ENCODE measurements around the gene VIPAS39. TPM values are rescaled to one million over a fixed set of nuclear protein-coding genes. Genes with fewer than 3 reads are reported as not detected.
A peak's percentile ranks its signal among the peaks of the same experiment; 100 is the strongest.
"Not testable (repeated sequence)": the region's sequence is repeated elsewhere in the genome, so short reads cannot be mapped to it uniquely, and the experiment has no call there.

The VIPAS39 gene
- total RNA-seq, 1 donor from 2014 or later: 17.9 TPM

DNA sequence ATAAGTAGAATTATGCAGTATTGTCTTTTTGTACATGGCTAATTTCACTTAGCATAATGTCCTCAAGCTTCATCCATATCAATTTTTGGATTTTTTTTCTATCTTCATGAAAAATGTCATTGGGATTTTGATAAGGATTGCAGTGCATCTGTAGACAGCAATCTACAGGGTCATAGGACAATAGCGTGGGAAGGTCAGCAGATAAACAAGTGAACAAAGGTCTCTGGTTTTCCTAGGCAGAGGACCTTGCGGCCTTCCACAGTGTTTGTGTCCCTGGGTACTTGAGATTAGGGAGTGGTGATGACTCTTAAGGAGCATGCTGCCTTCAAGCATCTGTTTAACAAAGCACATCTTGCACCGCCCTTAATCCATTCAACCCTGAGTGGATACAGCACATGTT is 41.3 kb downstream of the VIPAS39 start:
- ATAC-seq; intact Hi-C loops (cut with DNase I); DNase-seq (ENCODE audit: low spot score): not testable (repeated sequence)

- DNase-seq (ENCODE audit: low spot score); intact Hi-C loops (cut with DNase I); ATAC-seq: not testable (repeated sequence)
Observed at GRCh38 chr14:77415403-77416030, 41.9 kb downstream of the VIPAS39 start.

DNA sequence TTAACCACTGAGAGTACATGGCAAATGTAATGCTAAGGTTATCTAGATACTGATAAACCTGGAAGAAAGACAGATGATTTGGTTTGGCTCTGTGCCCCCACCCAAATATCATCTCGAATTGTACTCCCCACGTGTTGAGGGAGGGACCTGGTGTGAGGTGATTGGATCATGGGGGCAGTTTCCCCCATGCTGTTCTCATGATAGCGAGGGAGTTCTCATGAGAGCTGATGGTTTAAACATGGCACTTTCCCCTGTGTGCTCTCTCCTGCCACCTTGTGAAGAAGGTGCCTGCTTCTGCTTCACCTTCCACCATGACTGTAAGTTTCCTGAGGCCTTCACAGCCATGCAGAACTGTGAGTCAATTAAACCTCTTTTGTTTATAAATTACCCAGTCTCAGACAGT is 48.3 kb downstream of the VIPAS39 start:
- intact Hi-C loops (cut with DNase I): no loop called here
- DNase-seq (ENCODE audit: low spot score) (no peak), ATAC-seq (no peak)

DNA sequence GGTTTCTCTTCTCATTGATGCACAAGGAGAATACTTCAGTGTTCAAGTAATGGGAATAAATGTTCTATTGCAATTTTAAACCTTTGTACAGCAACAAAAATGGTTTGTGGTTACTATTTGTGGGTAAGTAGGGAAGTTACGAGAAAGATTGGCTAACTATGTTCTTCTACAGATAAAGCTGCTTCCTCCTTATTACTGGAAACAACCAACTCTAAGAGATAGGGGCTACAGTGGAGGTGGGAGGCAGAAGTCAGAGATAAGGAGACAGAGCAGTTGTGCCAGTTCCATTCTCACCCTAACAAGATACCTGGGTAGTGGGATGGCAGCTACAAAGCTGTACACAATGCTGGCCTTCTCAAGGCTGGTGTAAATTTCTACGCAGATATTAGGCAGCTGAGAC is 50.2 kb downstream of the VIPAS39 start:
- no peak for ATAC-seq
- intact Hi-C loops (cut with DNase I): no loop called here

DNA sequence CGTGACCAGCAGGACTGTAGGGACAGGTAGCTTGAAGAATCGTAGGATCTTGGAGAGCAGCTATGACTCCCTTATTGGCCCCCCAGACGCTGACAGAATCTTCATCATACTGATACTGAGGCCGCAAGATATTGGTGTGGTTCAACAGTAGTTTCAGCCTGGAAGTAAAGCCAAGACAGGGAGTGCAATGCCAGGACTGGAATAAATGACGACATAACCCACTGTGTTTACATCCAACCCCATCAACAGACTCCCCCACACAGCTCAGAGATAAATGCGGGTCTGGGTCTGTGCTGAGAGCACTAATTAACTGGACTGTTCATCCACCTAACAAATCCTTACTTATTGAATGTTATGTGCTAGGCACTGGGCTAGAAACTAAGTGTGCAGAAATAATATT is 50.7 kb downstream of the VIPAS39 start:
- ATAC-seq (no peak), DNase-seq (ENCODE audit: low spot score) (no peak)
- intact Hi-C loops (cut with DNase I): no loop called here

More for the DNA sequence above, 50.2 kb downstream of the VIPAS39 start:
- DNase-seq (ENCODE audit: low spot score): no peak

- ATAC-seq (no peak), DNase-seq (ENCODE audit: low spot score) (no peak)
- intact Hi-C loops (cut with DNase I): no loop called here
Observed at GRCh38 chr14:77406086-77406485, 51.3 kb downstream of the VIPAS39 start.

DNA sequence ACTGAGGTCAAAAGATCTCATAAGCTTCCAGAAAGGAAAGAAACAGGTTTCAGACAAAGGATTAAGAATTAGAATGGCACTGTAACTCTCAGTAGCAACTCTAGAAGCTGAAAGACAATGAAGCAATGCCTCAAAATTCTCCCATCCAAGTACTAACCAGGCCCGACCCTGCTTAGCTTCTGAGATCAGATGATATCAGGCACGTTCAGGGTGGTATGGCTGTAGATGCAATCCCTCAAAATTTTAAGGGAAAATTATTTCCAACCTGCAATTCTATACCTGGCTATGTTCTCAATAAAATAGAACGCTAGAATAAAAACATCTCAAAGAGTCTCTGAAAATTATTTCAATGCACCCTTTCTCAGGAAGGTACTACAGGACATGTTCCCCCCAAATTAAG is 53.6 kb downstream of the VIPAS39 start:
- DNase-seq (ENCODE audit: low spot score) (no peak), ATAC-seq (no peak)
- intact Hi-C loops (cut with DNase I): no loop called here

DNA sequence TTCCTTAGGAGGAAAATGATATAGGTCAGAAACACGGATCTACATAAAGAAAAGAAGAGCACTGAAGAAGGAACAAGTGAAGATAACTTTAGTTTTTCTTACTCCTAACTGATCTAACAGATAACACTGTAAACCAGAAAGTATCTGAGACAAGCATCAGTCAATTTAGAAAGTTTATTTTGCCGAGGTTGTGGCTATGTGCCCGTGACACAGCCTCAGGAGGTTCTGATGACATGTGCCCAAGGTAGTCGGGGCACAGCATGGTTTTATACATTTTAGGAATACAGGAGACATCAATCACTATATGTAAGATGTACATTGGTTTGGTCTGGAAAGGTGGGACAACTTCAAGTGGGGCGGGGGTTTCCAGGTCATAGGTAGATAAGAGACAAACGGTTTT is 57.2 kb downstream of the VIPAS39 start:
- intact Hi-C loops (cut with DNase I): no loop called here
- ATAC-seq: no peak
- DNase-seq (ENCODE audit: low spot score): no peak

DNA sequence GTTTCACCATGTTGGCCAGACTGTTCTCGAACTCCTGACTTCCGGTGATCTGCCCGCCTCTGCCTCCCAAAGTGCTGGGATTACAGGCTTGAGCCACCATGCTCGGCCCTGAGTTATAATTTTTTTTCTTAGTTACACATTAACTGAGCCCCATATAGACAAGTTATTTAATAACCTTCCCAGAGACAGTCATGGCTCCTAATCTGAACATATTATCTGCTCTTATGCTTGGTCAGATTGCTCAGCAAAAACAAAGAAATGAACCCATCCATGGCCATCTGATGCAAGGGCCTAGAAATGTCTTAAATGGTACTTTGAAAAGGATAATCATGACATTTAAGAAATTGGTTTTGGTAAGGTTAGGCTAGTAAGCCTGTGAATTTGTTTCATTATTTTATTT is 67.2 kb downstream of the VIPAS39 start:
- intact Hi-C loops (cut with DNase I): no loop called here
- no peak for ATAC-seq
- no peak for DNase-seq (ENCODE audit: low spot score)

- intact Hi-C loops (cut with DNase I): no loop called here
- DNase-seq (ENCODE audit: low spot score): no peak
- ATAC-seq: no peak
Observed at GRCh38 chr14:77378701-77379100, 78.7 kb downstream of the VIPAS39 start.

GRCh38 chr14:77377502-77377844 is 79.9 kb downstream of the VIPAS39 start:
- ATAC-seq: no peak
- no peak for DNase-seq (ENCODE audit: low spot score)
- intact Hi-C loops (cut with DNase I): no loop called here

GRCh38 chr14:77376771-77377501 is 80.5 kb downstream of the VIPAS39 start, which contains the start of the genes SAMD15 and TMED8:
Gene SAMD15, plus strand, starts transcription at chr14:77377379. Its CDS starts 40 bp downstream, at chr14:77377419.
Gene TMED8, minus strand, starts transcription at chr14:77377094. Its CDS starts 41 bp downstream, at chr14:77377053.
- ATAC-seq (peak; percentile 98), DNase-seq (ENCODE audit: low spot score) (peak; percentile 91)
- intact Hi-C loops (cut with DNase I): no loop called here

Other genes starting within 250 kb of the VIPAS39 start
- not detected for gene NGB, start 186.4 kb downstream of the VIPAS39 start, total RNA-seq
- gene POMT2, start 136.7 kb downstream of the VIPAS39 start, total RNA-seq: 30.4 TPM
- 9.5 TPM for gene GSTZ1, start 136.6 kb downstream of the VIPAS39 start, total RNA-seq
- gene TMED8, start 80.5 kb downstream of the VIPAS39 start, total RNA-seq: 10.5 TPM
- 0.36 TPM for gene SAMD15, start 80.2 kb downstream of the VIPAS39 start, total RNA-seq
- gene NOXRED1, start 34.1 kb downstream of the VIPAS39 start, total RNA-seq: 1.0 TPM
- 90.1 TPM for gene AHSA1, start 492 bp upstream of the VIPAS39 start, total RNA-seq
- 0.31 TPM for gene ISM2, start 41.2 kb upstream of the VIPAS39 start, total RNA-seq
- gene SPTLC2, start 159.0 kb upstream of the VIPAS39 start, total RNA-seq: 65.1 TPM

Data from sciatic nerve (tissue), 2 donors.